HG03139 (cell line): ENCODE data around the gene HIGD1B.

Source experiments
- ATAC-seq: cut with Tn5 transposase; IDR thresholded peaks from one replicate; pipeline ENCODE4 v1.9.1; 2021; ENCODE audit not compliant: unreplicated experiment

HIGD1B gene

DNA sequence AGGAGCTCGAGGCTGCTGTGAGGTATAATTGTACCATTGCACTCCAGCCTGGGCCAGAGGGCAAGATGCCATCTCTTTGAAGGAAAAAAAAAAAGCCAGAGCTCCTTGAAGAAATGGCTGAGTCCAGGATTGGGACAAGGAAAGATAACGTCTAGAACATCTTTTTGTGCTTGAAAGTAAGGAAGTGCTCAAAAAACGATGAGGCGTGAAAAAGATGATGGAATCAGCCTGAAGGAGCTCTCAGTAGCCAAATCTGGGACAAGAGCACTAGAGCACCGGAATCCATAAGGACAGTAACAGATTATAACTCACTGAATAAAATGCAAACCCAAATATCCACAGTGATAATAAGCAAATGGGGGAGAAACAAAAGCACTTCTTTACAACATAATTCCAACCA is 29.4 kb downstream of the HIGD1B start:
- no peak for ATAC-seq

GRCh38 chr17:44878627-44879221 is 31.0 kb downstream of the HIGD1B start:
- no peak for ATAC-seq

DNA sequence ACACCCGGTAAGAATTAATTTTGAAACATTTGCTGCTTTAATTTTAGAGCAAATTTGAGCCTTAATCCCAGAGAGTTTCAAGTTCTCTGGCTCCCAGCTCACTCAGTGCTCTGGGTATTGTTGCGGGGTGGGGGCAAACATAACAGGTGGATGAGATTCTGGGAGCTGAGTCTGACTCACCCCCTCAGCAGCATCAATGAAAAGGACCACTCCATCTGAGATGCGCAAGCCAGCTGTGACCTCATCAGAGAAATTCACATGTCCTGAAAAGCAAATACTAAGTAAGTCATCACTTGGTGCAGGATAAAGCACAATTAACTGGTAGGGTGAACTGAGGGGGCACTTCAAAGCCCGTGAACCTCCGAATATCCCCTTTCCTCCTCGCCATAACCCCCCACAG is 31.7 kb downstream of the HIGD1B start:
- no peak for ATAC-seq

GRCh38 chr17:44880062-44880461 is 32.4 kb downstream of the HIGD1B start:
- no peak for ATAC-seq

DNA sequence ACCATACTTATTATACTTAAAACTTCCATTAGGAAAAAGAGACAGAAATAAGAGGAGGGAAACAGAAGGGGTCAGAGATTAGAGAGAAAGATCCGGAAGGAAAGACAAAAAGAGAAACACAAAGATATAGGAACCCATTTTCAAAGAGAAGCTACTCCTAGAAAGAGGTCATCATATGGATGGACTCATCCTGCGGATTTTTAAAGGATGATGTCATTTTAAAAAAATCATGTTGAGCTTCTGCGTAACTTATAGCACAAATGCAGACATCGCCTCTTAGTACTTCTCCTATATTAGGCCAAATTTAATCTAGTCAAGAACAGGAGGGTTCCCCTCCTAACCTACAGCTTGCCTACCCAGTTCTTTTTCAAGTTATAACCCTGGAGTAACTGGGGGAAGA is 33.5 kb downstream of the HIGD1B start:
- no peak for ATAC-seq

- no peak for ATAC-seq
These were observed 37.3 kb downstream of the HIGD1B start for GRCh38 chr17:44884941-44885340.

DNA sequence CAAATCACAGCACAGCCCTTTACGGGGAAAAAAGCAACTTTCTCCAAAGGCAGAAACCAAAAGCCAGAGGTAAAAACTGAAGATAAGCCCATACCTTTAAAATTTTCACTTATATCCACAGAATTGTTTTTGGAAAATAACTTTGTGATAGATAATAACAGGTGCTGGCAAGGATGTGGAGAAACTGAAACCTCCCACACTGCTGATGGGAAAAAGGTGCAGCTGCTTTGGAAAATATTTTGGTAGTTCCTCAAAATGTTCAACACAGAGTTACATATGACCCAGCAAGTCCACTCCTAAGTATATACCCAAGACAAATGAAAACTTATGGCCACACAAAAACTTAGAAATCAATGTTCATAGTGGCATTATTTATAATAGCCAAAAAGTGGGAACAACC is 39.3 kb downstream of the HIGD1B start:
- ATAC-seq, result no peak

DNA sequence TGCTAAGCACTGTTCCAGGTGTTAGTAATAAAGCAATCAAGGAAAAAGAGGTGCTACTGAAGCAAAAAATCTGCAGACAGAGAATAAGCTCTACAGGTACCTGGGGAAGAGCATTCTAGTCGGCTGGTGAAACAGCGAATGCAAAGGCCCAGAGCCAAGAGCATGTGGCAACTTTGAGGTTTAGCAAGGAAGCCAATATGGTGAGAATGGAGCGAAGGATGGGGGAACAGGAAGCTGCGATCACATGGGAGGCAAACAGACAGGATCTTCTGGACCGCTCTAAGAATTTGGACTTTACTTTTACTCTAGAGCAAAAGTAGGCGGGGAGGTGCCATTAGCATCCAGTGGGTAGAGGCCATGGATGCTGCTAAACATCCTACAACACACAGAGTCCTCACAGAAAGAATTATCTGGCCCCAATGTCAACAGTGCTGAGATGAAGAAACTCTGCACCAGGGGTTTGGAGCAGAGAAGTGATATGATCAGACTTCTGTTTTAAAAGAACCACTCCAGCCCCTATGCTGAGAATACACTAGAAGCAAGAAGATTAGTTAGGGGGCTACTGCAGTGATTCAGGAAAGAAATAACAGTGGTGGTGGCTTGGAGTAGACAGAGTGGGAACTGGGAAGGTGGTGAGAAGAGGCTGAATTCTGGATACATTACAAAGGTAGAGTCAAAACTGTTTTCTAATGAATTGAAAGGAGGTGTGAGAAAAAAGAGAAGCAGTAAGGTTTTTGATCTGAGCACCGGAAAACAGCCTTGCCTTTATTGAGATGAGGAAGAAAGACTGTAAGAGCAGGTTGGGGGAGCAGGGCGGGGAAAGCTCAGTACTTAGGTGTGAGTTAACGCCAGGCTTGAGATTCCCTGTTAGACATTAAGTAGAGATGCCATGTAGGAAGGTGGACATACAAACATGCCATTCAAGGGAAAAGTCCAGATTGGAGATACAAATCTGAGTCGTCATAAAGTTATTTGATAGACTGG is 40.6 kb downstream of the HIGD1B start:
- no peak for ATAC-seq

GRCh38 chr17:44889003-44889402 is 41.3 kb downstream of the HIGD1B start:
- ATAC-seq, result no peak

DNA sequence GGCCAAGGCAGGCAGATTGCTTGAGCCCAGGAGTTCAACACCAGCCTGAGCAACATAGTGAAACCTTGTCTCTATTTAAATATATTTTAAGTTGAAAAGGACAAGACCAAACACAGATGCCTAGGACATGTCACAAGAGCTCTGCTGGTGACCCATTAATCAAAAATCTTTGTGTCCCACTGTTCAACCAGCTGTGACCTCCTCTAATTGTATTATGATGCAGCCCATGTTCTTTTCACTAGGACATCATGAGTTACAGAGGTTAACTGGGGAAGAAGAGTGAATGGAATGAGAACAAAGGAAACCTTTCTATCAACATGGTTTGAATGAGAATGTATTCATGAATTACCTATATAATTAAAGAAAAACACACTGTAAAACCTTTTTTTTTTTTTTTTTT is 44.6 kb downstream of the HIGD1B start:
- no peak for ATAC-seq

GRCh38 chr17:44894642-44895041 is 47.0 kb downstream of the HIGD1B start:
- ATAC-seq, result no peak

DNA sequence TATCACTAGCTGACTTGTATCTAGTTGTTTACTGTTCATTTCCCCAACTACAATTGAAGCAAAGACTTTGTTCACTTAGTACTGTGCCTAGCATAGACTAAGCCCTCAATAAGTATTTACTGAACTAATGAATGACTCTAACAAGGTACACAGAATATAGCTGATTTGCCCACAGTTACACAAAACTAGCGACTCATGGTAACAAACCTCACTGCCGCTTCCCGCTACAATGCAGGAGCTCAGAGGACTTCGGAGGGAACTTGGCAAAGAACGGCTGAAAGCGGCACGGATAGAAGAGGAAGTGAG is 51.0 kb downstream of the HIGD1B start:
- ATAC-seq, result no peak

DNA sequence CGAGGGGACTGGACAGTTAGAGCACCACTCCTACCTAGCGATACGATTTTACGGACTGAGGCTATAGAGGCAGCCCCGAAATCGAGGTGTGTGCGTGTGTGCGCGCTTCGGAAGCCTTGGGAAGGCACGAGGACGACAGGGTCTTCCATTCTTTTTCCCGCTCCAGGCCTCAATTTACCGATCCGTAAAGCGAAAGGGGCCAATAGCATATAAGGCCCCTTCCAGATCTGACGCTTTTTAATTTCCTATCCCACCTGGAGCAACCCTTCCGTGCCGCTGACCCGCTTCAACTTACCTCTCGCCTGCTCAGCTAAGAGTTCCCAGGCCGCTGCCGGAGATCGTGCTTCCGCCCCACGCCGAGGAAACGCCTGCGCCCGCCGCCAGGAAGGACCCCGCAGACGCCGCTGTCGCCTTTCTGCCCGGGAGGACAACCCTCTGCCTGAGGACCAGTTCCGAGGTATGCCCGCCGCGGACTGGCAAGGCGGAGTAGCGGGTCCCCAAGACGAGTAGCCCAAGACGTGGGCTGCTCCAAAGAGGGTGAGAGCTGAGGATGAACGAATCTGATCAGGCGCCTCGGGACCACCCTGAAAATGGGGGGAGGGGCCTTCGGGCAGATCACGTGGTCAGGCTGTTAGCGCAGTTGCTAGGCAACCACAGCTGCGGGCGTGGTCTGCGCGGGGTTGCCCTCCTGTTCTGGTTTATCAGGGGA is 51.5 kb downstream of the HIGD1B start, which contains the start of gene EFTUD2:
Gene EFTUD2, minus strand, starts transcription at position 372 of the 709 bp plus-strand sequence. CDS start 4,924 bp downstream, outside the sequence.
- ATAC-seq, result peak; percentile 60
